ENCODE results near the gene RNF41. TPM values are rescaled to one million over a fixed set of nuclear protein-coding genes. Genes with fewer than 3 reads are reported as not detected.

The RNF41 gene
- total and polyA plus RNA-seq, 2 donors (not counting 1 experiment from before 2014, with no cell fraction given) = 113 to 129 TPM

DNA sequence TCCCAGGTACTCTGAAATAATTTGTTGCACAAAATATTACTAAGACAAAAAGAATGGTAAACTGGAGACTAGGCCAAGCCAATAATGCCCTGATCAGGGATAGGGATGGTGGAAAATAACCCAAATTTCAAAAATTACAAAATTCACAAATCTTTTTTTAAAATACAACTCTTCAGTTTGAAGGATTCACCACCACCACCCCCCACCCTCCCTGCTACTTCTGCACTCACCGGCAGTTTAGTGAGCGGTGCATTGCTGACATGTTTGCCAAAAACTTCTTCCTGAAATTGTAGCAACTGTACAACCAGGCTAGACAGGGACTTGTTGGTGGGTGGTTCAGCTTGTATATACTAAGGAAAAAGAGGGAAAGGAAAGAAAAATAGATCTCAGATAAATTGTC is 34.8 kb downstream of the RNF41 start:
- H3K4me1 ChIP-seq (ENCODE audit: control insufficient read depth in 2 of 2, insufficient read depth in 2 of 2, low read length in 2 of 2) = peaks cover 19 to 30% of the 10 kb centered on the region in 2 donors
- WGBS (ENCODE audit: insufficient coverage) = no CpG with 5 or more reads among the region's 2 CpGs
- Mint-ChIP-seq H3K4me3 (peak overlapping the region; percentile 35), H3K9me3 (ENCODE audit: insufficient read depth) (no peaks in the 10 kb centered on the region), H3K27me3 (no peaks in the 10 kb centered on the region), H3K4me1 (peaks cover 38% of the 10 kb centered on the region), H3K27ac (no peak overlapping the region)
- H3K36me3 ChIP-seq (replicated peaks in 1 of 2; ENCODE audit: control extremely low read depth in 1 of 2, control insufficient read depth in 1 of 2, extremely low read depth in 1 of 2, insufficient read depth in 2 of 2, low read length in 1 of 2) = peaks cover 4 to 38% of the 10 kb centered on the region in 2 experiments
- no peaks in the 10 kb centered on the region for H4K20me1 ChIP-seq (ENCODE audit: control insufficient read depth, insufficient read depth, low read length, poor library complexity, severe bottlenecking)
- no peak overlapping the region for H3K4me3 ChIP-seq (ENCODE audit: control extremely low read depth in 1 of 5, extremely low read depth in 1 of 5, insufficient read depth in 1 of 5, low read depth in 2 of 5, low read length in 4 of 5)
- H3K79me2 ChIP-seq (ENCODE audit: control insufficient read depth, insufficient read depth, low read length) = peaks cover 29% of the 10 kb centered on the region
- no peaks in the 10 kb centered on the region for H3K27me3 ChIP-seq (replicated peaks in 1 of 4; ENCODE audit: control extremely low read depth in 1 of 4, control insufficient read depth in 3 of 4, insufficient read depth in 4 of 4, low read length in 3 of 4)
- H3K9ac ChIP-seq (ENCODE audit: low read length) = no peak overlapping the region
- peak overlapping the region; percentile 4 for H3K4me2 ChIP-seq (replicated peaks; ENCODE audit: low read depth, low read length, poor library complexity, severe bottlenecking)
- no peak for DNase-seq
- no peak overlapping the region for H2AFZ ChIP-seq (ENCODE audit: insufficient read depth, low read depth, low read length, poor library complexity, severe bottlenecking)
- POLR2A ChIA-PET = interaction anchor here (0.9 kb wide), 1 partner anchor 69 kb away, joined by 4 read pairs; the partner anchor contains the start of gene ZC3H10
- ATAC-seq (ENCODE audit: low read depth) = no peak
- intact Hi-C loops (cut with micrococcal nuclease) = loop anchor here (10.0 kb wide), 1 partner anchor 142 kb away; the partner anchor contains the start of gene RPS26
- CTCF ChIA-PET = interaction anchor here (1.1 to 6.7 kb wide), 4 partner anchors 25 to 448 kb away, joined by 3 to 247 read pairs (median 14); partner anchors contain the start of genes ESYT1, RPL41 and ZC3H10
- no peak overlapping the region for H3K27ac ChIP-seq (ENCODE audit: low read length in 2 of 2)
- H3K9me3 ChIP-seq (ENCODE audit: control extremely low read depth in 1 of 3, control insufficient read depth in 2 of 3, insufficient read depth in 1 of 3, low read length in 2 of 3) = no peaks in the 10 kb centered on the region
- TF ChIP-seq, protein P1, sequence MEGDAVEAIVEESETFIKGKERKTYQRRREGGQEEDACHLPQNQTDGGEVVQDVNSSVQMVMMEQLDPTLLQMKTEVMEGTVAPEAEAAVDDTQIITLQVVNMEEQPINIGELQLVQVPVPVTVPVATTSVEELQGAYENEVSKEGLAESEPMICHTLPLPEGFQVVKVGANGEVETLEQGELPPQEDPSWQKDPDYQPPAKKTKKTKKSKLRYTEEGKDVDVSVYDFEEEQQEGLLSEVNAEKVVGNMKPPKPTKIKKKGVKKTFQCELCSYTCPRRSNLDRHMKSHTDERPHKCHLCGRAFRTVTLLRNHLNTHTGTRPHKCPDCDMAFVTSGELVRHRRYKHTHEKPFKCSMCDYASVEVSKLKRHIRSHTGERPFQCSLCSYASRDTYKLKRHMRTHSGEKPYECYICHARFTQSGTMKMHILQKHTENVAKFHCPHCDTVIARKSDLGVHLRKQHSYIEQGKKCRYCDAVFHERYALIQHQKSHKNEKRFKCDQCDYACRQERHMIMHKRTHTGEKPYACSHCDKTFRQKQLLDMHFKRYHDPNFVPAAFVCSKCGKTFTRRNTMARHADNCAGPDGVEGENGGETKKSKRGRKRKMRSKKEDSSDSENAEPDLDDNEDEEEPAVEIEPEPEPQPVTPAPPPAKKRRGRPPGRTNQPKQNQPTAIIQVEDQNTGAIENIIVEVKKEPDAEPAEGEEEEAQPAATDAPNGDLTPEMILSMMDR (IDR thresholded peaks at IDR 0.05) = no peak
- no peak for TF ChIP-seq EZH2 (IDR thresholded peaks at IDR 0.05; ENCODE audit: borderline replicate concordance, insufficient read depth, low read depth, low read length, poor library complexity, severe bottlenecking)

- TF ChIP-seq EZH2 (IDR thresholded peaks at IDR 0.05; ENCODE audit: borderline replicate concordance, insufficient read depth, low read depth, low read length, poor library complexity, severe bottlenecking) = no peak
- TF ChIP-seq, protein P1 (IDR thresholded peaks at IDR 0.05) = no peak
- no peaks in the 10 kb centered on the region for H3K9me3 ChIP-seq (ENCODE audit: control extremely low read depth in 1 of 3, control insufficient read depth in 2 of 3, insufficient read depth in 1 of 3, low read length in 2 of 3)
- H3K4me2 ChIP-seq (replicated peaks; ENCODE audit: low read depth, low read length, poor library complexity, severe bottlenecking) = no peak overlapping the region
- no peak overlapping the region for H3K27ac ChIP-seq (ENCODE audit: low read length in 2 of 2)
- no peaks in the 10 kb centered on the region for H3K79me2 ChIP-seq (ENCODE audit: control insufficient read depth, insufficient read depth, low read length)
- H3K4me3 ChIP-seq (ENCODE audit: control extremely low read depth in 1 of 5, extremely low read depth in 1 of 5, insufficient read depth in 1 of 5, low read depth in 2 of 5, low read length in 4 of 5) = no peak overlapping the region
- 100% methylated on average over 2 of the region's 3 CpGs for WGBS (ENCODE audit: insufficient coverage)
- H3K4me1 ChIP-seq (ENCODE audit: control insufficient read depth in 2 of 2, insufficient read depth in 2 of 2, low read length in 2 of 2) = no peaks in the 10 kb centered on the region
- Mint-ChIP-seq H3K4me3 (no peak overlapping the region), H3K4me1 (no peaks in the 10 kb centered on the region), H3K9me3 (ENCODE audit: insufficient read depth) (no peaks in the 10 kb centered on the region), H3K27ac (no peak overlapping the region), H3K27me3 (no peaks in the 10 kb centered on the region)
- peaks cover 20 to 63% of the 10 kb centered on the region in 2 experiments for H3K36me3 ChIP-seq (replicated peaks in 1 of 2; ENCODE audit: control extremely low read depth in 1 of 2, control insufficient read depth in 1 of 2, extremely low read depth in 1 of 2, insufficient read depth in 2 of 2, low read length in 1 of 2)
- POLR2A ChIA-PET = no interaction called here
- H3K9ac ChIP-seq (ENCODE audit: low read length) = no peak overlapping the region
- no peak overlapping the region for H2AFZ ChIP-seq (ENCODE audit: insufficient read depth, low read depth, low read length, poor library complexity, severe bottlenecking)
- no peaks in the 10 kb centered on the region for H3K27me3 ChIP-seq (replicated peaks in 1 of 4; ENCODE audit: control extremely low read depth in 1 of 4, control insufficient read depth in 3 of 4, insufficient read depth in 4 of 4, low read length in 3 of 4)
- intact Hi-C loops (cut with micrococcal nuclease) = no loop called here
- CTCF ChIA-PET = interaction anchor here (1.9 kb wide), 1 partner anchor 10 kb away, joined by 5 read pairs; no protein-coding TSS in a partner anchor
- H4K20me1 ChIP-seq (ENCODE audit: control insufficient read depth, insufficient read depth, low read length, poor library complexity, severe bottlenecking) = no peaks in the 10 kb centered on the region
- DNase-seq (no peak), ATAC-seq (ENCODE audit: low read depth) (no peak)
Observed at GRCh38 chr12:56178347-56178746, 43.4 kb downstream of the RNF41 start.
